NCI-H128 (cell line): ENCODE measurements around the gene TEK.

Experiments used
- DNase-seq: peaks from one replicate; lab custom pipeline; 2025; ENCODE audit not compliant: unreplicated experiment; lab: John Stamatoyannopoulos, UW

The TEK gene

GRCh38 chr9:27176971-27177370 is 67.9 kb downstream of the TEK start:
- no peak for DNase-seq

- DNase-seq = no peak
These were observed 70.3 kb downstream of the TEK start for GRCh38 chr9:27179245-27179865.

- DNase-seq = no peak
These were observed 72.4 kb downstream of the TEK start for GRCh38 chr9:27181381-27181780.

- no peak for DNase-seq
These were observed 73.4 kb downstream of the TEK start for GRCh38 chr9:27182421-27182820.

- DNase-seq = no peak
These were observed 74.1 kb downstream of the TEK start for GRCh38 chr9:27183131-27183530.

GRCh38 chr9:27183701-27184100 is 74.7 kb downstream of the TEK start:
- DNase-seq = no peak

GRCh38 chr9:27184556-27185351 is 75.7 kb downstream of the TEK start:
- DNase-seq = no peak

GRCh38 chr9:27188426-27188825 is 79.4 kb downstream of the TEK start:
- no peak for DNase-seq

- DNase-seq = no peak
These were observed 80.4 kb downstream of the TEK start for GRCh38 chr9:27189426-27189825.

- DNase-seq = no peak
These were observed 83.4 kb downstream of the TEK start for GRCh38 chr9:27192291-27192960.

- no peak for DNase-seq
These were observed 84.9 kb downstream of the TEK start for GRCh38 chr9:27193886-27194285.

GRCh38 chr9:27194401-27195091 is 85.5 kb downstream of the TEK start:
- no peak for DNase-seq

- DNase-seq = no peak
These were observed 86.2 kb downstream of the TEK start for GRCh38 chr9:27195191-27195590.

- no peak for DNase-seq
These were observed 87.4 kb downstream of the TEK start for GRCh38 chr9:27196383-27196782.

GRCh38 chr9:27198190-27198589 is 89.2 kb downstream of the TEK start:
- no peak for DNase-seq

GRCh38 chr9:27202056-27202455 is 93.0 kb downstream of the TEK start:
- DNase-seq = no peak

- DNase-seq = no peak
These were observed 94.8 kb downstream of the TEK start for GRCh38 chr9:27203783-27204182.

GRCh38 chr9:27204578-27204977 is 95.6 kb downstream of the TEK start:
- no peak for DNase-seq

GRCh38 chr9:27205198-27205597 is 96.2 kb downstream of the TEK start:
- no peak for DNase-seq

- DNase-seq = no peak
These were observed 97.0 kb downstream of the TEK start for GRCh38 chr9:27206041-27206440.

- DNase-seq = no peak
These were observed 100.0 kb downstream of the TEK start for GRCh38 chr9:27209034-27209433.

GRCh38 chr9:27210588-27210987 is 101.6 kb downstream of the TEK start:
- DNase-seq = no peak
